Measurements from ENCODE around the gene PRPF19. TPM values are rescaled to one million over a fixed set of nuclear protein-coding genes. Genes with fewer than 3 reads are reported as not detected.

The PRPF19 gene
- polyA plus RNA-seq, 2 of the 4 experiments (the other 2 are of a cell fraction): 41.1 to 177 TPM

DNA sequence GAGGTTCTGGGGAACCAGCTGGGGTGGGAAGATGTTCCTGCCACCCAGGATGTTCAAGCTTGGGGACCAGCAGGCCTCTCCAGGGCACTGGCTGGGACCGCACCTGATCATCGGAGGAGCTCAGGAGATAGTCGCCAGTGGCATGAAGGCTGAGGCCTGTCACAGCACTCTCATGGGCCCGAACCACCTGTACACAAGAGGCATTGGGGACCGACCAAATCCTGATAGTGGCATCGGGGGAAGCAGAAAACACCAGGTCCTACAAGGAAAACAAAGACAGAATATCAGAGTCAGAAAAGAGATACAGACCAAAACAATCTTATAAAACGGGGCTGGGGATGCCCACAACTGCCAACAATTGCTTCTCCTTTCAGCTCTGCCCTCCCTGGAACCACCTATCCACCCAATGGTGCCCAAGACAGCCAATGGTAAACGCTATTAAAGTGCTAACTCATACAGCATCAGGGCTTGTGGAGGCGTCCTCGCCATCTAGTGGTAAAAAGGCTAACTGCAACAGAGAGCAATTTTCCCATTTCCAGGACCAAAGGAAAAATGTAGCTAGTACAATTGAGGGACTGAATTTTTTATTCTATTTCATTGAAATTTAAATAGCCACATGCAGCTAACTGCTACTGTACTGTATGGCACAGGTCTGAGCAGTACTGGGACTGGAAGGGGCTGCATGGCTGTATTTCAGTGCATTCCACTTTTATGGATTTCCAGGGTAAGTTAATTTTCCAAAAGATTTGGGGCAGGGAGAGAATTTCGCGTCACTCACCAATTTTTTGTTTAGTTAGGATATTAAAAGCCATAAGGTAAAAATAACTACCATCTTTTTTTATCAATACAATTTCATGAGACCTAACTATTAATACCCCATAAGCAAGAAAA is 7.1 kb downstream of the PRPF19 start (continued):
- TF ChIP-seq CEBPB (IDR thresholded peaks at IDR 0.05) (no peak), FOSB (CRISPR knock-in tag; IDR thresholded peaks at IDR 0.05) (no peak)

DNA sequence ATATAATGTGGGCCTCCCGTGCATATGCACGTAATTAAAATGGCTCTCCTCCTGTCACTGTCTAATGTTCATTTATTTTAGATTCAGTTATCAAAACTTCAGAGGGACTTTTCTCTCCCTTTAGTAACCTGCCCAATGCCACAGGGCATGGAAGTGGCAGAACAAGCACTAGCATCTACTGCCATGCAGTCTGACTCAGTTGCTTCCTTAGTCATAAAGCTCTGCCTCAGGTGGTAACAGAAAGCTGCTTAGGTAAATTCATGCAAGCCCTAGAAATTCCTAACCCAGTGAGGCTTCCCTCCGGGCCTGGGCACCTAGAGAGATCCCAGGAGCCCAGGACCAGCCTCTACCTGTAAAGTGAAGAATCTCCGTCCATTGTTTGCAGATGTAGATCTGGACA is 8.9 kb downstream of the PRPF19 start:
- POLR2A ChIA-PET: interaction anchor here (1.0 kb wide), 1 partner anchor 10 kb away, joined by 3 read pairs; no protein-coding TSS in a partner anchor
- ATAC-seq: no peak
- FAIRE-seq: no peak

DNA sequence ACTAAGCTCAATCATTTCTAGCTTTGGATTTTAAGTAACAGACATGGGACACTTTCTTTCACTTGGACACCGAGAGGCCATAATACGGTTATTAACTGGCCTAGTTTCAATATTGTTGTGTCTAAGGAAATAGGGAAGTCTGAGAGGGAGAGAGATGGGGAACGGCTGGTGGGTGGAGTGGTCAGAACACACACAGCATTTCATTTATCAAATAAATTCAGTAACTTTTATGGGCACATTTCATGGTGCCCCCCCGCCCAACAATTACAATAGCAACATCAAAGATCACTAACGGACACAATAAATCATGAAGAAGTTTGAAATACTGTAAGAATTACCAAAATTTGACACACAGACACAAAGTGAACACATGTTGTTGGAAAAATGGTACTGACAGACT is 10.7 kb downstream of the PRPF19 start:
- TF ChIP-seq MAFK (IDR thresholded peaks at IDR 0.05; ENCODE audit: partially characterized antibody): no peak
- no peak for TF ChIP-seq POLR2A (IDR thresholded peaks at IDR 0.05; ENCODE audit: low read length)
- TF ChIP-seq NR3C1 (IDR thresholded peaks at IDR 0.05): no peak
- no peak for TF ChIP-seq JUNB (IDR thresholded peaks at IDR 0.05)
- no peak for TF ChIP-seq EHMT2 (IDR thresholded peaks at IDR 0.05; ENCODE audit: low read depth)
- no peak for TF ChIP-seq ZFP36 (IDR thresholded peaks at IDR 0.05; ENCODE audit: borderline replicate concordance, partially characterized antibody)
- no peak for TF ChIP-seq CHD2 (IDR thresholded peaks at IDR 0.05; ENCODE audit: low read length, partially characterized antibody)
- no peak for TF ChIP-seq GATA3 (IDR thresholded peaks at IDR 0.05; ENCODE audit: borderline replicate concordance)
- TF ChIP-seq SMC3 (IDR thresholded peaks at IDR 0.05): no peak
- TF ChIP-seq, protein P1, sequence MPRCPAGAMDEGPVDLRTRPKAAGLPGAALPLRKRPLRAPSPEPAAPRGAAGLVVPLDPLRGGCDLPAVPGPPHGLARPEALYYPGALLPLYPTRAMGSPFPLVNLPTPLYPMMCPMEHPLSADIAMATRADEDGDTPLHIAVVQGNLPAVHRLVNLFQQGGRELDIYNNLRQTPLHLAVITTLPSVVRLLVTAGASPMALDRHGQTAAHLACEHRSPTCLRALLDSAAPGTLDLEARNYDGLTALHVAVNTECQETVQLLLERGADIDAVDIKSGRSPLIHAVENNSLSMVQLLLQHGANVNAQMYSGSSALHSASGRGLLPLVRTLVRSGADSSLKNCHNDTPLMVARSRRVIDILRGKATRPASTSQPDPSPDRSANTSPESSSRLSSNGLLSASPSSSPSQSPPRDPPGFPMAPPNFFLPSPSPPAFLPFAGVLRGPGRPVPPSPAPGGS (IDR thresholded peaks at IDR 0.05): no peak
- TF ChIP-seq HDAC2 (IDR thresholded peaks at IDR 0.05): no peak
- TF ChIP-seq BHLHE40 (IDR thresholded peaks at IDR 0.05; ENCODE audit: low read depth, low read length): no peak
- no peak for TF ChIP-seq EP300 (IDR thresholded peaks at IDR 0.05)
- TF ChIP-seq, protein P2, sequence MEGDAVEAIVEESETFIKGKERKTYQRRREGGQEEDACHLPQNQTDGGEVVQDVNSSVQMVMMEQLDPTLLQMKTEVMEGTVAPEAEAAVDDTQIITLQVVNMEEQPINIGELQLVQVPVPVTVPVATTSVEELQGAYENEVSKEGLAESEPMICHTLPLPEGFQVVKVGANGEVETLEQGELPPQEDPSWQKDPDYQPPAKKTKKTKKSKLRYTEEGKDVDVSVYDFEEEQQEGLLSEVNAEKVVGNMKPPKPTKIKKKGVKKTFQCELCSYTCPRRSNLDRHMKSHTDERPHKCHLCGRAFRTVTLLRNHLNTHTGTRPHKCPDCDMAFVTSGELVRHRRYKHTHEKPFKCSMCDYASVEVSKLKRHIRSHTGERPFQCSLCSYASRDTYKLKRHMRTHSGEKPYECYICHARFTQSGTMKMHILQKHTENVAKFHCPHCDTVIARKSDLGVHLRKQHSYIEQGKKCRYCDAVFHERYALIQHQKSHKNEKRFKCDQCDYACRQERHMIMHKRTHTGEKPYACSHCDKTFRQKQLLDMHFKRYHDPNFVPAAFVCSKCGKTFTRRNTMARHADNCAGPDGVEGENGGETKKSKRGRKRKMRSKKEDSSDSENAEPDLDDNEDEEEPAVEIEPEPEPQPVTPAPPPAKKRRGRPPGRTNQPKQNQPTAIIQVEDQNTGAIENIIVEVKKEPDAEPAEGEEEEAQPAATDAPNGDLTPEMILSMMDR (IDR thresholded peaks at IDR 0.05): no peak
- no peak for TF ChIP-seq FOSB (CRISPR knock-in tag; IDR thresholded peaks at IDR 0.05)
- POLR2A ChIA-PET: no interaction called here
- WGBS (ENCODE audit: missing lambda C conversion rate): 96% methylated on average over 5 of the region's 5 CpGs
- Histone ChIP-seq H3K4me3 (no peak overlapping the region), H3K9me3 (no peaks in the 10 kb centered on the region), H3K27ac (no peak overlapping the region), H3K4me2 (no peak overlapping the region), H3K4me1 (peaks cover 4% of the 10 kb centered on the region; the same call in 1 of the 3 replicates)
- CTCF ChIA-PET: interaction anchor here (0.7 to 10.1 kb wide), 6 partner anchors 8 to 118 kb away, joined by 3 to 93 read pairs (median 14); no protein-coding TSS in a partner anchor
- DNase-seq (ENCODE audit: low read depth in 1 of 2, low spot score in 1 of 2) (no peak), ATAC-seq (no peak), FAIRE-seq (no peak)

More for the DNA sequence above, 8.9 kb downstream of the PRPF19 start:
- CTCF ChIA-PET: interaction anchor here (2.3 to 12.7 kb wide), 4 partner anchors 10 to 120 kb away, joined by 17 to 153 read pairs (median 81); no protein-coding TSS in a partner anchor
- Histone ChIP-seq H3K27ac (no peak overlapping the region), H3K4me1 (peaks cover 4% of the 10 kb centered on the region; the same call in 1 of the 3 replicates), H3K9me3 (no peaks in the 10 kb centered on the region), H3K4me3 (no peak overlapping the region), H3K4me2 (no peak overlapping the region)
- TF ChIP-seq CEBPB (IDR thresholded peaks at IDR 0.05) (no peak), NPAS2 (CRISPR knock-in tag; IDR thresholded peaks at IDR 0.05; ENCODE audit: borderline replicate concordance) (no peak), GATA3 (IDR thresholded peaks at IDR 0.05; ENCODE audit: borderline replicate concordance) (no peak), KDM5A (IDR thresholded peaks at IDR 0.05) (no peak), ZFP36 (IDR thresholded peaks at IDR 0.05; ENCODE audit: borderline replicate concordance, partially characterized antibody) (no peak), RARB (CRISPR knock-in tag; IDR thresholded peaks at IDR 0.05) (no peak)
- TF ChIP-seq, protein P3, sequence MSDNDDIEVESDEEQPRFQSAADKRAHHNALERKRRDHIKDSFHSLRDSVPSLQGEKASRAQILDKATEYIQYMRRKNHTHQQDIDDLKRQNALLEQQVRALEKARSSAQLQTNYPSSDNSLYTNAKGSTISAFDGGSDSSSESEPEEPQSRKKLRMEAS (IDR thresholded peaks at IDR 0.05): no peak
- TF ChIP-seq, protein P4, sequence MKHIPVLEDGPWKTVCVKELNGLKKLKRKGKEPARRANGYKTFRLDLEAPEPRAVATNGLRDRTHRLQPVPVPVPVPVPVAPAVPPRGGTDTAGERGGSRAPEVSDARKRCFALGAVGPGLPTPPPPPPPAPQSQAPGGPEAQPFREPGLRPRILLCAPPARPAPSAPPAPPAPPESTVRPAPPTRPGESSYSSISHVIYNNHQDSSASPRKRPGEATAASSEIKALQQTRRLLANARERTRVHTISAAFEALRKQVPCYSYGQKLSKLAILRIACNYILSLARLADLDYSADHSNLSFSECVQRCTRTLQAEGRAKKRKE (CRISPR knock-in tag; IDR thresholded peaks at IDR 0.05; ENCODE audit: low read depth): no peak
- TF ChIP-seq, protein P5, sequence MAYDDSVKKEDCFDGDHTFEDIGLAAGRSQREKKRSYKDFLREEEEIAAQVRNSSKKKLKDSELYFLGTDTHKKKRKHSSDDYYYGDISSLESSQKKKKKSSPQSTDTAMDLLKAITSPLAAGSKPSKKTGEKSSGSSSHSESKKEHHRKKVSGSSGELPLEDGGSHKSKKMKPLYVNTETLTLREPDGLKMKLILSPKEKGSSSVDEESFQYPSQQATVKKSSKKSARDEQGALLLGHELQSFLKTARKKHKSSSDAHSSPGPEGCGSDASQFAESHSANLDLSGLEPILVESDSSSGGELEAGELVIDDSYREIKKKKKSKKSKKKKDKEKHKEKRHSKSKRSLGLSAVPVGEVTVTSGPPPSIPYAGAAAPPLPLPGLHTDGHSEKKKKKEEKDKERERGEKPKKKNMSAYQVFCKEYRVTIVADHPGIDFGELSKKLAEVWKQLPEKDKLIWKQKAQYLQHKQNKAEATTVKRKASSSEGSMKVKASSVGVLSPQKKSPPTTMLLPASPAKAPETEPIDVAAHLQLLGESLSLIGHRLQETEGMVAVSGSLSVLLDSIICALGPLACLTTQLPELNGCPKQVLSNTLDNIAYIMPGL (CRISPR knock-in tag; IDR thresholded peaks at IDR 0.05; ENCODE audit: borderline replicate concordance): no peak
- TF ChIP-seq, protein P6, sequence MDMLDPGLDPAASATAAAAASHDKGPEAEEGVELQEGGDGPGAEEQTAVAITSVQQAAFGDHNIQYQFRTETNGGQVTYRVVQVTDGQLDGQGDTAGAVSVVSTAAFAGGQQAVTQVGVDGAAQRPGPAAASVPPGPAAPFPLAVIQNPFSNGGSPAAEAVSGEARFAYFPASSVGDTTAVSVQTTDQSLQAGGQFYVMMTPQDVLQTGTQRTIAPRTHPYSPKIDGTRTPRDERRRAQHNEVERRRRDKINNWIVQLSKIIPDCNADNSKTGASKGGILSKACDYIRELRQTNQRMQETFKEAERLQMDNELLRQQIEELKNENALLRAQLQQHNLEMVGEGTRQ (IDR thresholded peaks at IDR 0.05): no peak
- no peak for DNase-seq (ENCODE audit: low read depth in 1 of 2, low spot score in 1 of 2)
- 94% methylated on average over 4 of the region's 4 CpGs for WGBS (ENCODE audit: missing lambda C conversion rate)

Measured in A549 (cell line).